Germinal center (tissue), 1 donor: ENCODE data around the gene ST6GAL1.
A peak's percentile ranks its signal among the peaks of the same experiment; 100 is the strongest.

ENCODE experiments used
- DNase-seq: peaks from one replicate; pipeline ENCODE4 v3.0.0; 2012; ENCODE audit warnings: mixed read lengths, low spot score

The ST6GAL1 gene

DNA sequence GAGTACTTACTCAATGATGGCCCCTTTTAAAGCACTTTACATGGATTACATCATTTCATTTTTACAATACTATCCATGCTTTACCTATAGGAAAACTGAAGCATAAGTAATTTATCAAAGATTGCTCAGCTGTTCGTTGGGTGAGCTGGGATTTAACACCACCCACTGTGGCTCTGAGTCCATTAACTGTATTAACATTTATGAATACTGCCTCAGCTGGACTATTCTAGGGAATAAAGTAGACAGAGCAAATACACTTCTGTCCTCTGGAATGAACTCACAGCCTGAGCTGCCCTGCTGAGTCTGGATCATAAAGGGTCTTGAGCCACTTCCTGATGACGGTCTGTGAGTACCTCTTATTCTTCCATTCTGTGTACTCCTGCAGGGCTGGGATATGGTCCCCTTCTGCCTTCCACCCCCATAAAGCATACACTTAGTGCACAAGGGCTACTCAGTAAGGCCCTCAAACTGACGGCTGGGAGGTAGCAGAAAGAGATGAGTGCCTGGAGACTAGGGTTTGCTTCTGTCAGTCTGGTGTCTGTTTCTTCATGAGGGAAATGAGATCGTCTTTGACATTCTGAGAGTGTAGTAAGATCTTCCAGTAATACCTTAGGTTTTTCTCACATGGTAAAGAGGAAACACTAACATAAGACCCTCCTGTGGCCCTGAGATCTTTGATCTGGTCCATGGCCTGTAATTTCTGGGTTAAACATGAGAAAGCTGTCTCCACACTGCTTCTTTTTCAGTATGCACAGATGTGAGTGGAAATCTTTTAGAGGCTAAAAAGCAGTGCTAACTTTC is 12.6 kb upstream of the ST6GAL1 start:
- no peak for DNase-seq

- DNase-seq: no peak
Observed at GRCh38 chr3:186920301-186920700, 10.0 kb upstream of the ST6GAL1 start.

DNA sequence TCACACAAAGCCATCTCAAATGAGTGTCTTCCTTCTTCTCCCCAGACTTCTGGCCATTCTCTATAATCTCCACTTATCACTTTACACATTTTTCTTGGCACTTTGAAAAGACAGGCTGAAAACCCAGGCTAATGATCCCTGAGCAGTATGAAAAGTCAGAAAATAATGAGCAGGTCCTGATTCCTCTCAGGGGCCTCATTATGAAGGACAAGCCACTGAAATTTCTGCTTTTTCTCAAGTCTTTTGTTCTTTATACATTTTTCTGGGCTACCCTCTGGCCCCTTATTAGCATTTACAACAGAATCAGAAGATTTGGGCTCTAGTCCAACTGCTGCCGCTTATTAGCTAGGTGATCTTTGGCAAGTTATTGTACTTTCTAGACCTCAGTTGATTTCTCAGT is 9.5 kb upstream of the ST6GAL1 start:
- no peak for DNase-seq

DNA sequence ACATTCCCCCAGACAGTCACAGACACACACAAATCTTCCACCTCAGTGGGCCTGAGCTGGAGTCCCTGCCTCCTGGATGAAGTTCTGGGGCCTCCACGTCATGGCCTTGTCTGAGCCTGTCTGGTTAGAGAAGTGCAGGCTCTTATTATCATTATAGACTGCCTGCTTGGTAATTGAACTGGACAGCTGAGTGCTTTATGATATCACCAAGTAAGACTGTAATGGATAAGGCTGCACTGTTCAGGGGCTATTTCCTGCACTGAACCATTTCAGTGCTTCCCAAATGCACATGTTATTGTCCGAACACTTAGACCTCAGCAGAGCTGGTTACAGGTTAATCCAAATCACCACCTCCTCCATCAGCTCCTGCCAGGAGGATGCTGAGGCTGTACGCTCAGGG is 8.7 kb upstream of the ST6GAL1 start:
- no peak for DNase-seq

GRCh38 chr3:186922224-186922623 is 8.1 kb upstream of the ST6GAL1 start:
- no peak for DNase-seq

GRCh38 chr3:186922790-186923189 is 7.5 kb upstream of the ST6GAL1 start:
- no peak for DNase-seq

DNA sequence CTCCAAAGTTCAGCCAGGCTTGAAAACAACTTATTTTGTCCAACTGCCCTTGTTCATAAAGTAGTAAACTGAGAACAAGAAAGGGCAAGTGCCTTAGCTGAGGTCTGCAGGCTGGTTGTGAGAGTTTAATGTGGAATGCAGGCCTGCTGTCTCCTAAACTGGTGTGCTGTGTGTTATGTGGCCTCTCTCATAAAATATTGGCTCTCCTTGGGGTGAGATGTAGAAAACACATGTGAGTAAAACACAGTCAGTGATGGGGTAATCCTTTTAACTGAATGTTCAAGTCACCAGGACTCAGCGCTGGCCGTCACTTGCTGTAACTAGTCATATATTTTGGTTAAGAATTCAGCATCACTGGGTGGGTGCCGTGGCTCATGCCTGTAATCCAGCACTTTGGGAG is 7.1 kb upstream of the ST6GAL1 start:
- no peak for DNase-seq

- no peak for DNase-seq
Observed at GRCh38 chr3:186925826-186926225, 4.5 kb upstream of the ST6GAL1 start.

DNA sequence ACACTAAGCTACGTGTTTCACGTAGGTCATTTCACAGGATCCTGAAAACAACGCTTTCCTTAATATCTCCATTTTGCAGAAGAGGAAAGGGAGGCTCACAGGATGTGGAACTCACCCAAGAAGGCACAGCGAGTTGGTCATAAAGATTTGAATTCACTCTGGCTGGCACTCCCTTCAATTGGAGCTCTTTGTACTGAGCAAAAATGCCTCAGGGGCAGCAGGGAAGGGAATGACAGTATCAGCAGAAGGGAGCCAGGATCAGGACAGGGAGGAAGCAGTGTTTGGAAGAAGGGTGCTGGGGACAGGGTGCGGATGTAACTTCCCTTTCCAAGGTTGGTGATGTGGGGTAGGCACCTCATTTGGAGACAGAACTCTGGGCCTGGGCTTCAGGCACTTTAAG is 1.1 kb upstream of the ST6GAL1 start:
- no peak for DNase-seq

DNA sequence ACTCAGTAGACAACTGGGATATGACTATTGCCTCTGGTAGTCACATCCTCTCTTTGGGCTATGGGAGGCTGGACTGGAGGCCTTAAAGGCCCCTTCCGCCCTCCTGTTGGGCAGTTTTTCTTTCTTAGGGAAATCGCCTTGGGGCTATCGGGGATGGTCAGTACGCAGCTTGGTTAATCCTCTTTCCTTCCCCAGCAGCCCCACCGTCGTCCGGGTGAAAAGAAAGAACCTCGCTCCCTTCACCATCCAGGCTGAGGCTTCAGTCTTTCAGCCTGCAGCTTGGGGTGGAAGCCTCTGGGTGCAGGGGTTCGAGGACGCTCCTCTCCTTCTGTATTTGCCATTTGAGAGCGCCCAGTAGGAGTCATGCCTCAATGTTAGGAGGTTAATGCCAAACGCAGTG is 641 bp upstream of the ST6GAL1 start:
- DNase-seq: no peak

DNA sequence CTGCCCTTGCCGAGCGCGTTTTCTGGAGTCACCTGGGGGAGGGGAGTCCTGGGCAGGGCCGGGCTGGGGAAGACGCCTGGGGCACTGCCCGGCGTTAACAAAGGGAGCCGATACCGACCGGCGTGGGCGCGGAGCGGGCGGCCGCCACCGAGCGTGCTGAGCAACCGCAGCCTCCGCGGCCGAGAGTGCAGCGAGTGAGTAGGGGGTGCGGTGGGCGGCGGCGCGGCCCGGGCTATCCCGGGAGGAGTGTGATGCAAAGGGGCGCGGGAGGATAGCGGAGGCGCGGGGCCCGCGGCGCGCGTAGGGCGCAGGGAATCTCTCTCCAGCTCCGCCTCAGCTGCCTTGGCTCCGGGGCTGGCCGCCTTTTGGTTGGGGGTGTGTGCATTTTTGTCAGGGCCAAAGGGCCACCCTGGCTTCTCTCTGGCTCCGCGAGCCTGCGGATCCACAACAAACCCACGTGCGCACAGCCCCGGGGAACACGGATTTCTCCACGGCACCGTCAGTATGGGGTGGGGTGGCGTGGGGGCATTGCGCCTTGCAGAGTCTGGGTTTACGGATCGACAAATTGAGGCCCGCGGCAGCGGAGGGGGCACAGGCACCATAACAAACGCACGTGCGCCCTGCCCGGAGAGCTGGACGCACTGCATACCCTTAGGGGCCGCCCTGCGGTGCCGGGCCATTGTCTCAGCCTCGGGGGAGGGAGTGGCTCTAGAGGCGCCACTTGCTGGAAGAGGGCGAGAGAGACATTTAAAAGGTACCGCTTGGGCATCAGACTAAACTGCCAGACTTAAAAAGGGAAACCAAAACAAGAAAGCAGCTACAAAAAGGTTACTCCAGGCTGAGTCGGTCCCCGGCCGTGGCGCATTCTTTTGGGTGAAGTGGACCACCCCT is 560 bp downstream of the ST6GAL1 start:
- peak; percentile 76 for DNase-seq

DNA sequence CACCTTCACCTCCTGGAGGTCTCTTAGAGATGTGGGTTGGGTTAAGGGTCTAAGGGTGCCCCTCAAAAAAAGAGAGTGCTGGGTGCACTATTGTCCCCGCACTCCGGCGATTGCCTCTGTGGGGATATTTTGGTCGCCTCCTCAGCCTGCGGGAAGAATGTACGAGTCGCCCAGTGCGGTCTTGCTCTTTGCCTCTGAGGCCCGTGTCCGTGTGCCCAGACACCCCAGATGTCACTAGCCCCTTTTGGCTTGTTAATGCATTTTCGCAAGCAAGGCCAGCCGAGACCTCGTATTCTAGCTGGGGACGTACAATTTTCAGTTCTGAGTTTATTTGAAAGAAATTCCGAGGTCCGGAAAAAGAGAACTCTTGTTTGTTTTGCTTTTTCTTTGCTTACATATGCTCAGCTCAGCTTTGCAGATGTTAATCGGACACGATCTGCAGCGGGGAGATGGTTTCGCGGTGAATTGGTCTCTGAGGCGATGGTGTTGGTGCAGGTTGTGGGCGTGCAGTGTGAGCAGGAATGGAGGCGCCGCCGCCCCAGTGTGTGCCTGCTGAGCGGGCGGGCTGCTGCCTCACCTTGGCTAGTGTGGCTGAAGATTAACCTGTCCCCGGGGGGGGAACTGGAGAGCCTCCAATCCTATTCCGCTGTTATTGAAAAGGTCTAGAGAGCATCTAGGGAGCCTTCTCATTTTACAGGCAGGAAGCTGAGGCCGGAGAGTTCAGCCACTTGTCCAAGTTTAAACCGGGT is 1.4 kb downstream of the ST6GAL1 start:
- DNase-seq: peak; percentile 25

DNA sequence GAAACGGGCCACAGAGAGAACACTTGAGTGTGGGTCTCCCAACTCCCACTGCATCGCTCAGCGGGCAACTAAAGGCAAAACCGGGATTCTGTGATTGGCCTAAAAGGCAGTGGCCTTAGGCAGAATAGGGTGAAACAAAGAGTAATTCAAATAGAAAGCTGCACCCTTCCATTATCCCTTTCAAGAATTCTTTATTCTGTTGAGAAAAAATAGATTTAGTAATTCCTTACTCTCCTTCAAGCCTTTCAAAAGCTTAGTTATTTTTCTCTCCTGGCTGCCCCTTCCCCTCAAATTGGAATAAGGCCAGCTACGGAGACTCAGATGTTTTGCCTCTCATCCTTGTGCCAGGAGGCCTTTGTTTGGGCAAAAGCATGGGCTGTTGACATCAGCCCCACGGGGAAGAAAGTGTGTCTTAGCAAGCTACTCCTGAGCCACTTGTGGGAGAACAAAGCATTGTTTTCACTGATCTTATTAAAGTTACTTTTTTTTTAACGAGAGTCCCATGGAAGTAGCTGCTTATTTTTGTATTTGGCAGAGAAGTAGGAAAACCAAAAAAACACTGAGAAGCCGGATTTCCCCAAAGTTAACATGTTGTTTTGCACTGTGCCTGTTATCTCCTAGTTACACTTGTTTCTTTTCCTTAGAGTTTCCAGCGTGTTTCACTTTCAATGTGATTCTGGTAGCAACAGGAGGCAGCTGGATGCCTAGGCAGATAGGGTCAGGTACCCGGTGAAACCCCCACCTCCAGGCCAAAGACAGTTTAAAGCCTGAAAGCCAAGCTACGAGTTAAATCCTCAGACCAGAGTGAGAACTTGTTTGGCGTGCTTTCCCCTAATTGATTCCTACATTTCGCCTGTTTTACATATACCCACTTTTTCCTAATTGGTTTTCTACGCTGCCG is 2.2 kb downstream of the ST6GAL1 start:
- no peak for DNase-seq

DNA sequence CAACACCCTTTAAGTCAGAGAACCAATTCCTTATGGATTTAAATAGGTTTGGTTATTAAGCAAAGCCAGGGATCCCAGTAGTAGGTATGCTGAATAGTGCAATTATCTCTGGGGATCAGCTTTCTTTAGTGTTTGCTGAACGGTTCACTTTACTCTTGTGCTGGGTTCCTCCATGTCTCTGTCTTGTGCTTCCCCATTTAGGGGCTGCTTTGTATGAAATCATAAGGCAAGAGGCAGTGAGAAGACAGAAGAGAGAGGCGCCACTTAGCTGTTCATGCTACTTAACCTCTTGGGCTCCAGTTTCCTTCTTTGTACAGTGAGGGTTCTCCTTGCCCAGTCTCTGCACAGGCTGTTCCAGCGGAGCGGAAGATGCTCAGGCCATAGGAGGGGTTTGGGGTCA is 3.5 kb downstream of the ST6GAL1 start:
- no peak for DNase-seq

DNA sequence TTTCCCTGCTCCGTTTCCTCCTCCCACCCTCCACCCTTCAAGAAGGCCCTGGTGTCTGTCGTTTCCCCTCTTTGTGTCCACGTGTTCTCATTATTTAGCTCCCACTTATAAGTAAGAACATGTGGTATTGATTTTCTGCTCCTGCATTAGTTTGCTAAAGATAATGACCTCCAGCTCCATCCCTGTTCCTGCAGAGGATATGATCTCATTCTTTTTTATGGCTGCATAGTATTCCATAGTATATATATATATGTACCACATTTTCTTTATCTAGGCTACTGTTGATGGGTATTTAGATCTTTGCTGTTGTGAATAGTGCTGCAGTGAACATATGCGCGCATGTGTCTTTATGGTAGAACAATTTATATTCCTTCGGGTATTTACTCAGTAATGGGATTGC is 4.8 kb downstream of the ST6GAL1 start:
- DNase-seq: no peak

GRCh38 chr3:186937017-186937875 is 6.9 kb downstream of the ST6GAL1 start:
- no peak for DNase-seq

GRCh38 chr3:186938716-186939115 is 8.4 kb downstream of the ST6GAL1 start:
- DNase-seq: no peak

- DNase-seq: no peak
Observed at GRCh38 chr3:186939536-186939935, 9.2 kb downstream of the ST6GAL1 start.

DNA sequence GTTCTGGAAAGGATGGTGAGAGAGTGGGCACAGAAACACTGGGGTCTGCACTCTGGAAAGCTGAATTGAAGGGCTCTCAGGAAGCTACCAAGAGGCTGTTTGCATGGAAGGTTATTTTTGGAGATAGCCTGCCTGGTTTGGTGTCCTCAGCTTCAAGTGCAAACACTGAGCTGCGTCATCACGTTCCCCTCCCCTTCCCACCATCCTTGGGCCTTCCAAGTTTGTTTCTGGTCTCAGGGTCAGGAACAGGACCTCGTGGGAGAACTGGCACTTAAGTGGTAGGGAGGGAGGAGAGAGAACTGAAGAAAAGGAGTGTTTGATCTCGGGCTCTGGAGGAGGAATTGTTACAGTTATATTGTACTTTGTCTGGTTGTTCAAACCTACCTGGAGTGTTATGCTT is 10.6 kb downstream of the ST6GAL1 start:
- no peak for DNase-seq

DNA sequence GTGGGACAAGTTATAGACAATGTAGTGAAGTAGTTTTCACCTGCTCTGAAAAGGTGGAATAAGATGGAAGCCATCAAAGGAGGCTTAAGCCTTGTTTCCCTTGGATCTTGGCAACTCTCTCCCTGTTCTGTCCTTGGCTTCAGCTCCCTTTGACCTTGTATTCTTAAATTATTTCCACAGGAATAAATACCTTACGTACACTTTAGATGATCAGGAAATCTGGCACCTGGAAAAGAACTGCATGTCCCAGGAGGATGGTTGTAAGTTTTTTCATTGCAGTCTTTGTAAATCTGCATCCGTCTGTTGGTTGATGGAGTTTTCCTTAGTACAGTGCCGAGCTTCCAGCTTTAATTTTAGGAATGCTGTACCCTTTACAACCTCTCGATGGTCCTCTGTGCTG is 11.8 kb downstream of the ST6GAL1 start:
- no peak for DNase-seq
